Osteoblast (primary cell): ENCODE measurements around the gene SMIM45.

Experiments used
- DNase-seq: peaks from one replicate; pipeline ENCODE4 v3.0.0; 2011; ENCODE audit warnings: low spot score, mixed read lengths; ENCODE audit not compliant: insufficient read length; ENCODE audit errors: missing footprints
- H2AFZ ChIP-seq: 2 replicates; pipeline ENCODE4 v1.6.0; 2011; ENCODE audit warnings: mild to moderate bottlenecking, low read length
- H3K27ac ChIP-seq: 2 replicates; pipeline ENCODE4 v1.5.1; 2011; ENCODE audit warnings: mild to moderate bottlenecking, low read depth, low read length, moderate library complexity
- H3K27me3 ChIP-seq: 2 replicates; pipeline ENCODE4 v1.6.0; 2012; ENCODE audit warnings: mild to moderate bottlenecking, control low read depth, inconsistent platforms, low read length, moderate library complexity; ENCODE audit not compliant: insufficient read depth
- H3K36me3 ChIP-seq: 2 replicates; pipeline ENCODE4 v1.5.1; 2011; ENCODE audit warnings: mild to moderate bottlenecking, low read length, control low read depth, moderate library complexity; ENCODE audit not compliant: insufficient read depth
- H3K4me1 ChIP-seq: 2 replicates; pipeline ENCODE4 v1.5.1; 2011; ENCODE audit warnings: mild to moderate bottlenecking, low read length, control low read depth, moderate library complexity; ENCODE audit not compliant: insufficient read depth
- H3K4me2 ChIP-seq: 2 replicates; pipeline ENCODE4 v1.6.0; 2011; ENCODE audit warnings: mild to moderate bottlenecking, low read length; ENCODE audit not compliant: insufficient read depth
- H3K4me3 ChIP-seq: fragments of 200-600 bp; sonication (generic); 3 replicates; pipeline ENCODE4 v1.5.1; 2012; ENCODE audit warnings: mild to moderate bottlenecking, low read length, inconsistent platforms; ENCODE audit not compliant: insufficient read depth
- H3K79me2 ChIP-seq: 2 replicates; pipeline ENCODE4 v1.6.0; 2012; ENCODE audit warnings: mild to moderate bottlenecking, low read length, control low read depth, inconsistent platforms; ENCODE audit not compliant: insufficient read depth
- H3K9me3 ChIP-seq: 2 replicates; pipeline ENCODE4 v1.5.1; 2011; ENCODE audit warnings: low read depth, low read length, control low read depth
- H4K20me1 ChIP-seq: 2 replicates; pipeline ENCODE4 v1.6.0; 2012; ENCODE audit warnings: mild to moderate bottlenecking, low read length, control low read depth; ENCODE audit not compliant: insufficient read depth
- CTCF ChIP-seq: IDR thresholded peaks from 2 replicates; pipeline ENCODE4 v1.5.1; 2011; ENCODE audit warnings: mild to moderate bottlenecking, low read depth, low read length, moderate library complexity; ENCODE audit errors: extremely low read depth

Gene SMIM45

GRCh38 chr22:41916745-41917358 lies 35.1 kb upstream of the SMIM45 start:
- Histone ChIP-seq H3K9me3 (no peaks in the 10 kb centered on the region), H3K27ac (no peak overlapping the region), H3K27me3 (peaks cover 50% of the 10 kb centered on the region), H2AFZ (no peak overlapping the region), H3K4me3 (no peak overlapping the region), H4K20me1 (no peaks in the 10 kb centered on the region), H3K36me3 (no peaks in the 10 kb centered on the region), H3K4me2 (no peak overlapping the region), H3K79me2 (no peaks in the 10 kb centered on the region), H3K4me1 (peaks cover 10% of the 10 kb centered on the region)
- no peak for DNase-seq
- TF ChIP-seq CTCF, result no peak

DNA sequence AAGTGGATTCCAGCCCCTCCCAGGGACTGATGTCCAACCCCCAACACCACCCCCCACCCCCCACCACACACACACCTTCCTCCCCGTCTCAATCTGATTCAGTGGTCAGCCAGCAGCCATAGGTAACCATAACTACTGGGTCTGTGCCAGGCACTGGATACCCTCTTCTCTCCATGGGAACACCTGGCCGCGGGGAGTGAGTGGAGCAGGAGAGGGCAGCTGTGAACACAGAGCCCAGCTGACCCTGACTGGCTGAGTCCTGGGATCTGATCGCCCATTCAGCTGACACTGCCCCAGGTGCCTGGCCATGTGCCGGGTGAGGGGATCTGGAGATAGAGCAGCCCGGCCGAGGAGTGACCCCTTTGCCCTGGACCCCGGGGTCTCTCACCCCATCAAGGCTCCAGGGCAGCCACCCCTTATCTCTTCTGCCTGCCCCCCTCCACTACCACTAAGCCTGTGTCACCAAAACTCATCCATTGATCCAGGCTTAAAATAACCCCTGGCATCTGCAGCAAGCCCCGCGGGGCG lies 34.5 kb upstream of the SMIM45 start:
- Histone ChIP-seq H3K27me3 (peaks cover 44% of the 10 kb centered on the region), H2AFZ (no peak overlapping the region), H3K9me3 (no peaks in the 10 kb centered on the region)

GRCh38 chr22:41917903-41918791 lies 33.8 kb upstream of the SMIM45 start:
- Histone ChIP-seq H3K4me1 (peaks cover 10% of the 10 kb centered on the region), H3K27ac (no peak overlapping the region), H3K27me3 (peaks cover 37% of the 10 kb centered on the region), H2AFZ (no peak overlapping the region), H4K20me1 (no peaks in the 10 kb centered on the region), H3K36me3 (no peaks in the 10 kb centered on the region), H3K79me2 (no peaks in the 10 kb centered on the region), H3K9me3 (no peaks in the 10 kb centered on the region), H3K4me3 (no peak overlapping the region), H3K4me2 (no peak overlapping the region)
- DNase-seq, result peak; percentile 92
- no peak for TF ChIP-seq CTCF

More for the DNA sequence above, 34.5 kb upstream of the SMIM45 start:
- TF ChIP-seq CTCF, result no peak
- no peak overlapping the region for H3K27ac ChIP-seq
- no peaks in the 10 kb centered on the region for H3K79me2 ChIP-seq
- H3K4me2 ChIP-seq, result no peak overlapping the region
- H3K4me1 ChIP-seq, result peaks cover 10% of the 10 kb centered on the region
- no peak overlapping the region for H3K4me3 ChIP-seq
- DNase-seq, result peak; percentile 78
- no peaks in the 10 kb centered on the region for H3K36me3 ChIP-seq
- H4K20me1 ChIP-seq, result no peaks in the 10 kb centered on the region
